ENCODE results near the gene OIT3. TPM values are rescaled to one million over a fixed set of nuclear protein-coding genes. Genes with fewer than 3 reads are reported as not detected.

OIT3 gene
- total and polyA plus RNA-seq, 2 of the 8 experiments (the other 6 are each of a cell fraction or from before 2014, with no cell fraction given), result not detected

DNA sequence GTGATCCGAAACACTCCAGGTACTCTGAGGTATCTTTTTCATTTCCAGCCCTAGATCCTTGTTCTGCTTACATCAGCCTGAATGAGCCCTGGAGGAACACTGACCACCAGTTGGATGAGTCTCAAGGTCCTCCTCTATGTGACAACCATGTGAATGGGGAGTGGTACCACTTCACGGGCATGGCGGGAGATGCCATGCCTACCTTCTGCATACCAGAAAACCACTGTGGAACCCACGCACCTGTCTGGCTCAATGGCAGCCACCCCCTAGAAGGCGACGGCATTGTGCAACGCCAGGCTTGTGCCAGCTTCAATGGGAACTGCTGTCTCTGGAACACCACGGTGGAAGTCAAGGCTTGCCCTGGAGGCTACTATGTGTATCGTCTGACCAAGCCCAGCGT lies 5.1 kb downstream of the OIT3 start:
- no peak for DNase-seq (ENCODE audit: low read depth in 1 of 2, low spot score in 2 of 2)
- Histone ChIP-seq H2AK5ac (ENCODE audit: low read depth, low read length) (no peak overlapping the region), H3K79me1 (ENCODE audit: low read depth, low read length) (no peaks in the 10 kb centered on the region), H2BK15ac (ENCODE audit: low read length) (no peak overlapping the region), H2AFZ (ENCODE audit: low read length) (no peak overlapping the region), H4K91ac (replicated peaks; ENCODE audit: insufficient read length, low read length) (no peak overlapping the region), H3K4ac (replicated peaks; ENCODE audit: insufficient read length, low read depth, low read length) (no peak overlapping the region), H2BK120ac (replicated peaks; ENCODE audit: low read depth, low read length) (no peak overlapping the region), H3K56ac (replicated peaks; ENCODE audit: insufficient read length, low read depth, low read length) (no peak overlapping the region), H3K23me2 (ENCODE audit: low read depth, low read length) (no peaks in the 10 kb centered on the region), H3K9ac (replicated peaks in 1 of 4; ENCODE audit: extremely low read depth in 1 of 4, low read depth in 3 of 4, low read length in 3 of 4) (no peak overlapping the region), H3K4me3 (ENCODE audit: extremely low read depth in 1 of 4, insufficient read depth in 2 of 4, low read depth in 3 of 4, low read length in 4 of 4) (no peak overlapping the region), H3K27me3 (replicated peaks in 1 of 4; ENCODE audit: control insufficient read depth in 3 of 4, extremely low read depth in 1 of 4, insufficient read depth in 3 of 4, low read length in 3 of 4) (no peaks in the 10 kb centered on the region), H3K36me3 (ENCODE audit: control insufficient read depth in 2 of 4, insufficient read depth in 4 of 4, low read length in 3 of 4) (no peaks in the 10 kb centered on the region), H4K20me1 (replicated peaks in 1 of 2; ENCODE audit: control insufficient read depth in 1 of 2, insufficient read depth in 2 of 2, low read length in 2 of 2) (no peaks in the 10 kb centered on the region), H4K5ac (ENCODE audit: insufficient read length, low read depth, low read length) (no peak overlapping the region), H3K9me3 (ENCODE audit: insufficient read depth in 2 of 2, low read depth in 1 of 2, low read length in 1 of 2) (peaks cover 0 to 4% of the 10 kb centered on the region in 2 experiments; a peak in 1 of 4 replicates), H3K23ac (ENCODE audit: insufficient read length) (no peak overlapping the region), H3K27ac (ENCODE audit: low read depth, low read length) (no peak overlapping the region), H2BK12ac (ENCODE audit: low read depth, low read length) (no peak overlapping the region), H2BK20ac (ENCODE audit: low read length) (no peak overlapping the region), H3K18ac (ENCODE audit: extremely low read depth, low read length) (no peak overlapping the region), H3K79me2 (ENCODE audit: control insufficient read depth in 1 of 2, insufficient read depth in 2 of 2, low read length in 2 of 2) (no peaks in the 10 kb centered on the region), H3K4me1 (replicated peaks in 1 of 4; ENCODE audit: control insufficient read depth in 3 of 4, insufficient read depth in 4 of 4, low read length in 3 of 4) (peaks cover 0 to 3% (median 0%) of the 10 kb centered on the region in 4 experiments; a peak in 2 of 7 replicates), H3K14ac (ENCODE audit: insufficient read length) (no peak overlapping the region), H2BK5ac (ENCODE audit: low read depth, low read length) (no peak overlapping the region), H3K4me2 (ENCODE audit: insufficient read depth in 1 of 2, low read depth in 2 of 2, low read length in 2 of 2) (no peak overlapping the region), H4K8ac (ENCODE audit: extremely low read depth, insufficient read depth, low read length) (no peak overlapping the region)
- ChIA-PET CTCF (ENCODE audit: partially characterized antibody) (interaction anchor here (0.6 kb wide), 1 partner anchor 568 kb away, joined by 5 read pairs; no protein-coding TSS in a partner anchor), POLR2A (ENCODE audit: partially characterized antibody) (no interaction called here)
- FAIRE-seq, result no peak
- no peak for TF ChIP-seq CREB1 (IDR thresholded peaks at IDR 0.05)
- no peak for TF ChIP-seq POLR2AphosphoS5 (IDR thresholded peaks at IDR 0.05; ENCODE audit: low read depth, low read length)
- WGBS, 2 experiments (ENCODE audit: extremely low coverage in 1 of 2, insufficient coverage in 1 of 2, insufficient read length in 1 of 2, insufficient replicate concordance in 2 of 2, low coverage in 1 of 2, low lambda C conversion rate in 2 of 2, missing lambda C conversion rate in 1 of 2), result 91% methylated on average over 10 of the region's 10 CpGs; no CpG with 5 or more reads in 1 of the 2 experiments

Measured in H1 (cell line).